Fibroblast of pulmonary artery (primary cell): ENCODE data around the gene METTL21C.

Experiments used
- DNase-seq: peaks from one replicate; pipeline ENCODE4 v3.0.0-alpha.2; 2010; ENCODE audit warnings: low read depth
- H3K4me3 ChIP-seq: replicated peaks from 2 replicates; pipeline ENCODE4 v1.5.1; 2011; ENCODE audit warnings: low read depth, mild to moderate bottlenecking, control low read depth, low read length, moderate library complexity
- TF ChIP-seq, protein P1 (sequence below): IDR thresholded peaks from 2 replicates; pipeline ENCODE4 v1.5.1; 2011; ENCODE audit warnings: mild to moderate bottlenecking, control low read depth, low read length, inconsistent platforms; ENCODE audit errors: missing control alignments

Gene METTL21C

DNA sequence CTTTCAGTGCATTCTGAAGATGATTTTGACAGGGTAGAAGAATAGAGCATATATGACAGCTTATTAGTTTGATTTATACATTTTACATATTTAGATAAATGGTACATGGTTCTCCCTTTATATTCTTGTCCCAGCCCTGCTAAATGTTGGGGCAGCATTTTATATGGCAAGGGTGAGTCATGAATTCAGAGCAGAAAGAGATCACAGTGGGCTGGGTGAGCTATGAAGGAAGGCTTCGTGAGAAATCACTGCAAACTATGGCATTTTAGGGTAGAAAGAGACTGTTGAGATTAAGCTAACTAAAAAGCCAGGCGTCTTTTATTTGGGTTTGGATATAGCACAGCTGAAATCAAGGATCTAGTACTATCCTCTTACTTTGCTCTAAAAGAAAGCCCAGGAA lies 23.9 kb upstream of the METTL21C start:
- no peak for DNase-seq
- no peak overlapping the region for H3K4me3 ChIP-seq
- TF ChIP-seq, protein P1, sequence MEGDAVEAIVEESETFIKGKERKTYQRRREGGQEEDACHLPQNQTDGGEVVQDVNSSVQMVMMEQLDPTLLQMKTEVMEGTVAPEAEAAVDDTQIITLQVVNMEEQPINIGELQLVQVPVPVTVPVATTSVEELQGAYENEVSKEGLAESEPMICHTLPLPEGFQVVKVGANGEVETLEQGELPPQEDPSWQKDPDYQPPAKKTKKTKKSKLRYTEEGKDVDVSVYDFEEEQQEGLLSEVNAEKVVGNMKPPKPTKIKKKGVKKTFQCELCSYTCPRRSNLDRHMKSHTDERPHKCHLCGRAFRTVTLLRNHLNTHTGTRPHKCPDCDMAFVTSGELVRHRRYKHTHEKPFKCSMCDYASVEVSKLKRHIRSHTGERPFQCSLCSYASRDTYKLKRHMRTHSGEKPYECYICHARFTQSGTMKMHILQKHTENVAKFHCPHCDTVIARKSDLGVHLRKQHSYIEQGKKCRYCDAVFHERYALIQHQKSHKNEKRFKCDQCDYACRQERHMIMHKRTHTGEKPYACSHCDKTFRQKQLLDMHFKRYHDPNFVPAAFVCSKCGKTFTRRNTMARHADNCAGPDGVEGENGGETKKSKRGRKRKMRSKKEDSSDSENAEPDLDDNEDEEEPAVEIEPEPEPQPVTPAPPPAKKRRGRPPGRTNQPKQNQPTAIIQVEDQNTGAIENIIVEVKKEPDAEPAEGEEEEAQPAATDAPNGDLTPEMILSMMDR, result no peak

DNA sequence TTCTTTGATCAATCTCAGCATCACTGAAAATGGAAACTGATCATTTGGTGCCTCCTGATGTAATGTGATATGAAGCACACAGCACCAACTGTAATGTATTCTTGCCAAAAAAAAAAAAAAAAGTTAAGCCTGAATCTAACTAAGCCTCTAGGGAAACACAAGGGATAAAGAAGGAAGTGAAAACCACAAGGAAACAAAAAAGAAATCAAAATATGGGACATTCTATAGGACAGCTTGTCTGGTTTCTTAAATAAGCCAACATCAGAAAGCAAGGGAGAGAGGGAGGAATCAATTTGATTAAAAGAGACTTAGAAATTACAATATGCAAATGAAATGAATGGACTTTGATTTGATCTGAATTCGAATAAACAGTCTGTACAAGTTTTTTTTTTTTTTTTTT lies 20.6 kb upstream of the METTL21C start:
- H3K4me3 ChIP-seq, result no peak overlapping the region
- TF ChIP-seq, protein P1, result no peak
- no peak for DNase-seq

DNA sequence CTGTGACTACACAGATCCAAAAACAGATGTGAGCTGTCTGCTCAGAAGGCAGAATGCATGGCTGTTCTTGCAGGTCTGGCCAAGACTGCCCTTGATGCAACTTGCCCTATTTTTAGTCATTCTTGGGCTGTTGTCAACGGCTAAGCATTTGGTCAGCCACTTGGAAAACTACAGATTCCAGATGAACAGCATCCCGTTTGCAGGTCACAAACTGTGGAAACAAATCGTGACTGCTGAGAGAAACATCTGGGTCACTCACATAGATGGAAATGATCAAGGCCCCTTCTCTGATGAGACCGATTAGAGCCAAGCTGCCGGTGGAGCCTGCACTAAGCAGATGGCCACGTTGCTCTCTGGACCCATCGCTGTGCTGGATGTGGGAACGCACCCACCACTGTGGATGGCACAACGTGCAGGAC lies 15.4 kb upstream of the METTL21C start:
- no peak for DNase-seq
- TF ChIP-seq, protein P1, result no peak
- no peak overlapping the region for H3K4me3 ChIP-seq

DNA sequence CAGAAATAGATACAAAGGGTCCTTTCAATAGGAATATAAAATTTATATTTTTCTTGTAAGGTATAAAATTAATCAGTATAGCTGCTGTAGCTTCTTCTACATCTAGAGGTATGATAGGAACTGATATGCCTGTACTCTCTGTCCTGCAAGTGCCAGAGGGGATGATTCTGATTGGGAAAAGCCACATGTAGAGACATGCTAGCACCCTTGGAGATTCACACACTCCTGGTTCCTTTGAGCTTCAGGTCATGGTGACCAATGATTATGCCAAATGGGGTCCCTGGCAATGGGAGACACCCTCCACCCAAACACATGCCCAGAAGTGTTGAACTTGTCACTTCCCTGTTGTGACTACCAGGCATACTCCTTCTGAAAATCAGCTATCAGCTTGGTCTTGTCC lies 14.7 kb upstream of the METTL21C start:
- no peak for DNase-seq
- no peak overlapping the region for H3K4me3 ChIP-seq
- TF ChIP-seq, protein P1, result no peak

DNA sequence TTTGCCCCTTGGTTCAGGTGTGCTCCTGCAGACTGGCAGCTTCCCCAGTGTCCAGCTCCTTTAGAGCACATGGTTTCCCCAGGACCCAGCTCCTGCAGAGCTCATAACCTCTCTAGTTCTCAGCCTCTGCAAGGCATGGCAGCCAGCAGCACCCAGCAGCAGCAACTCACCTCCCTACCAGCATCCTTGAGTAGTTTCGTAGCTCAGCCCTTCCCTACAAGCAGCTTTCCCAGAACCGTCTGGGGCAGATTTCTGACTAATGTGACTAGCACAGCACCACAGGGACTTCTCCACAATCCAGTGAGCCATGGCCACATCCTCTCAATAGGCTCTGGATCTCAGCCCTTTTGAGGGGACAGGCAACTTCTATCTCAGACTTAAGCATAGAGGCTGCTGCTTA lies 14.1 kb upstream of the METTL21C start:
- TF ChIP-seq, protein P1, result no peak
- H3K4me3 ChIP-seq, result no peak overlapping the region
- DNase-seq, result no peak

DNA sequence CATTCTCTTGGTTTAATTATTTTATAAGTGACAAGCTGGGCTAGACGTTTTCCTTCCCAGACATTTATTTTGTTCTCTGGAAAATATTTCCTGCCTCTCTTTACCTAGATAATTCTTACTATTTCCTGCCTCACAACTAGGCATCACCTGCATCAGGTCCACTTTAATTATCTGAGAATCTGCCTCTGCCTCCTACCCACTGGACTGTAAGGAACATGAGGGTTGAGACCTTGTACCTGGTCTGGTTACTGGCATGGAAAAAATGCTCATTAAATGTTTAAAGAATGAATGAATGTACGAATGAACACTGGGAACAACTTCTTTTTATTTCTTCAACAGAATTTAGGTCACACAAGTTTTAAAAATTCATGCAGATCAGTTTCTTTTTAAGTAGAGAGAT lies 13.4 kb upstream of the METTL21C start:
- no peak for DNase-seq
- TF ChIP-seq, protein P1, result no peak
- no peak overlapping the region for H3K4me3 ChIP-seq

DNA sequence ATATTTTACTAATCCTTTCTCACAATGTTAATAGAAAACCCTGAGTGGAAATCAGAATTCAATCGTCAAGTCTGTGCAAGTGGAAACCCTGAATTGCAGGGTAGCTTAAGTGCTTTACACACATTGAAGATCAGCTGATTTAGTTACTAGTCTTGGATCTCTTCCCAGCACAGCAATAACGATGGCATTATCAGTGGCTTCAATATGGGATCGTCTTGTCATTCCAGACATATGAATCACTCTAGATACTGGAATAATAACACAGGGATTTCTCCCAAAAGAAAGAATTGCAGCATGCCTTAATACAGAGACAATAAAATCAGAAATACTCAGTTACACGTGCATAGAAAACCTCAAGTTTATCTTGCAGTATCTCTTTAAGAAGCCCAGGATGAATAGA lies 12.6 kb upstream of the METTL21C start:
- TF ChIP-seq, protein P1, result no peak
- DNase-seq, result peak; percentile 91

More for the DNA sequence above, 12.6 kb upstream of the METTL21C start:
- no peak overlapping the region for H3K4me3 ChIP-seq
